Measurements from ENCODE around the gene ADGRG2. TPM values are rescaled to one million over a fixed set of nuclear protein-coding genes. Genes with fewer than 3 reads are reported as not detected.

Gene ADGRG2
- total RNA-seq, 1 experiment from 2014 or later = 8.2 TPM

DNA sequence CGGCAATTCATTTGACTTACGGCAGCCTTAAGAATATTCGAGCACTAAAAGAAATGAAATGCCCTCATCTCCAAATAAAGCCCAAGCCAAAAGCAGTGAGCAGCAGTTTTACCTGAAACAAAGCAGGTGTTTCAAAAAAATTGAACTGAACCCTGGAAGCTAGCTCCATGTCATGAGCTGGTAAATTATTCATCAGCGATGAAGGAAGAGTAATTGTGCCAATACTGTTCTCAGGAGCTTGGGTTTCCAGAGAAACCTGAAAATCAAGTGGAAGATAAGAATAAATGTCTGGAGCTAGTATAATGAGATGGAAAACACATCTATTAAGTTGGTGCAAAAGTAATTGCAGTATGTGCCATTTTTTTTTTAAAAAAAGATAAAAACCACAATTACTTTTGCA lies 114.4 kb downstream of the ADGRG2 start:
- no peak for DNase-seq (ENCODE audit: low spot score)
- Mint-ChIP-seq H3K36me3 (no peaks in the 10 kb centered on the region; the same call in 1 of the 2 replicates), H3K4me1 (no peaks in the 10 kb centered on the region), H3K27me3 (ENCODE audit: low read depth) (no peaks in the 10 kb centered on the region), H3K9me3 (no peaks in the 10 kb centered on the region), H3K27ac (no peak overlapping the region), H3K4me3 (no peak overlapping the region)
- CTCF ChIA-PET = interaction anchor here (1.1 to 1.4 kb wide), 2 partner anchors 9 to 76 kb away, joined by 4 to 6 read pairs; no protein-coding TSS in a partner anchor
- TF ChIP-seq, protein P1, sequence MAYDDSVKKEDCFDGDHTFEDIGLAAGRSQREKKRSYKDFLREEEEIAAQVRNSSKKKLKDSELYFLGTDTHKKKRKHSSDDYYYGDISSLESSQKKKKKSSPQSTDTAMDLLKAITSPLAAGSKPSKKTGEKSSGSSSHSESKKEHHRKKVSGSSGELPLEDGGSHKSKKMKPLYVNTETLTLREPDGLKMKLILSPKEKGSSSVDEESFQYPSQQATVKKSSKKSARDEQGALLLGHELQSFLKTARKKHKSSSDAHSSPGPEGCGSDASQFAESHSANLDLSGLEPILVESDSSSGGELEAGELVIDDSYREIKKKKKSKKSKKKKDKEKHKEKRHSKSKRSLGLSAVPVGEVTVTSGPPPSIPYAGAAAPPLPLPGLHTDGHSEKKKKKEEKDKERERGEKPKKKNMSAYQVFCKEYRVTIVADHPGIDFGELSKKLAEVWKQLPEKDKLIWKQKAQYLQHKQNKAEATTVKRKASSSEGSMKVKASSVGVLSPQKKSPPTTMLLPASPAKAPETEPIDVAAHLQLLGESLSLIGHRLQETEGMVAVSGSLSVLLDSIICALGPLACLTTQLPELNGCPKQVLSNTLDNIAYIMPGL (CRISPR knock-in tag; IDR thresholded peaks at IDR 0.05) = no peak
- TF ChIP-seq SP1 (CRISPR knock-in tag; conservative IDR thresholded peaks at IDR 0.05) (no peak), ZNF219 (CRISPR knock-in tag; IDR thresholded peaks at IDR 0.05; ENCODE audit: borderline replicate concordance) (no peak)
- ATAC-seq = no peak
- POLR2A ChIA-PET = no interaction called here

DNA sequence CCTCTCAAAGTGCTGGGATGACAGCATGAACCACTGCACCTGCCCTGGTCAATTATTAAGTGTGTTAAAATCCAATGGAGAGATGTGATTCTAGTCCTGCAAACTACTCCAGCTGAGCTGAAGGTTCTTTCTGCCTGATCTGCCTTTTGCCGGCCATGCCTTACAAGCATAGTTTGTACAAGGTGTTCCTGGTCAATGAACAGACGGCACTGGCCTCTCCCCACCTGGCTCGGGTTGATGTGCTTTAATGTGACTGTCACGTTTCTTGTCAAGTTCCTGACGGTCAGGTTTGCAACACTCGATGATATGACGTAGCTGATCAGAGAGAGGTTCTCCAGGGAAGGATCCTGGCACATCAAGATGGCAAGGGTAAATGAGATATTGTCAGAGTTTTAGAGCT lies 115.3 kb downstream of the ADGRG2 start:
- ATAC-seq (no peak), DNase-seq (ENCODE audit: low spot score) (no peak)
- no peaks in the 10 kb centered on the region for H3K4me1 Mint-ChIP-seq
- no peaks in the 10 kb centered on the region for H3K9me3 Mint-ChIP-seq
- no peak overlapping the region for H3K4me3 Mint-ChIP-seq
- no peak overlapping the region for H3K27ac Mint-ChIP-seq
- POLR2A ChIA-PET = no interaction called here
- CTCF ChIA-PET = interaction anchor here (0.7 to 1.4 kb wide), 4 partner anchors 10 to 382 kb away, joined by 4 to 6 read pairs (median 4); no protein-coding TSS in a partner anchor
- H3K27me3 Mint-ChIP-seq (ENCODE audit: low read depth) = no peaks in the 10 kb centered on the region
- H3K36me3 Mint-ChIP-seq = no peaks in the 10 kb centered on the region; the same call in 1 of the 2 replicates
- no peak for TF ChIP-seq ATF1 (CRISPR knock-in tag; IDR thresholded peaks at IDR 0.05)
- TF ChIP-seq NFYB (CRISPR knock-in tag; conservative IDR thresholded peaks at IDR 0.05; ENCODE audit: low read depth) = no peak
- no peak for TF ChIP-seq PRRX2 (CRISPR knock-in tag; IDR thresholded peaks at IDR 0.05)
- TF ChIP-seq, protein P2, sequence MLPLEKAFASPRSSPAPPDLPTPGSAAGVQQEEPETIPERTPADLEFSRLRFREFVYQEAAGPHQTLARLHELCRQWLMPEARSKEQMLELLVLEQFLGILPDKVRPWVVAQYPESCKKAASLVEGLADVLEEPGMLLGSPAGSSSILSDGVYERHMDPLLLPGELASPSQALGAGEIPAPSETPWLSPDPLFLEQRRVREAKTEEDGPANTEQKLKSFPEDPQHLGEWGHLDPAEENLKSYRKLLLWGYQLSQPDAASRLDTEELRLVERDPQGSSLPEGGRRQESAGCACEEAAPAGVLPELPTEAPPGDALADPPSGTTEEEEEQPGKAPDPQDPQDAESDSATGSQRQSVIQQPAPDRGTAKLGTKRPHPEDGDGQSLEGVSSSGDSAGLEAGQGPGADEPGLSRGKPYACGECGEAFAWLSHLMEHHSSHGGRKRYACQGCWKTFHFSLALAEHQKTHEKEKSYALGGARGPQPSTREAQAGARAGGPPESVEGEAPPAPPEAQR (CRISPR knock-in tag; IDR thresholded peaks at IDR 0.05) = no peak
- TF ChIP-seq CREM (CRISPR knock-in tag; IDR thresholded peaks at IDR 0.05) = no peak
- TF ChIP-seq, protein P1 (CRISPR knock-in tag; IDR thresholded peaks at IDR 0.05) = no peak
- TF ChIP-seq, protein P3, sequence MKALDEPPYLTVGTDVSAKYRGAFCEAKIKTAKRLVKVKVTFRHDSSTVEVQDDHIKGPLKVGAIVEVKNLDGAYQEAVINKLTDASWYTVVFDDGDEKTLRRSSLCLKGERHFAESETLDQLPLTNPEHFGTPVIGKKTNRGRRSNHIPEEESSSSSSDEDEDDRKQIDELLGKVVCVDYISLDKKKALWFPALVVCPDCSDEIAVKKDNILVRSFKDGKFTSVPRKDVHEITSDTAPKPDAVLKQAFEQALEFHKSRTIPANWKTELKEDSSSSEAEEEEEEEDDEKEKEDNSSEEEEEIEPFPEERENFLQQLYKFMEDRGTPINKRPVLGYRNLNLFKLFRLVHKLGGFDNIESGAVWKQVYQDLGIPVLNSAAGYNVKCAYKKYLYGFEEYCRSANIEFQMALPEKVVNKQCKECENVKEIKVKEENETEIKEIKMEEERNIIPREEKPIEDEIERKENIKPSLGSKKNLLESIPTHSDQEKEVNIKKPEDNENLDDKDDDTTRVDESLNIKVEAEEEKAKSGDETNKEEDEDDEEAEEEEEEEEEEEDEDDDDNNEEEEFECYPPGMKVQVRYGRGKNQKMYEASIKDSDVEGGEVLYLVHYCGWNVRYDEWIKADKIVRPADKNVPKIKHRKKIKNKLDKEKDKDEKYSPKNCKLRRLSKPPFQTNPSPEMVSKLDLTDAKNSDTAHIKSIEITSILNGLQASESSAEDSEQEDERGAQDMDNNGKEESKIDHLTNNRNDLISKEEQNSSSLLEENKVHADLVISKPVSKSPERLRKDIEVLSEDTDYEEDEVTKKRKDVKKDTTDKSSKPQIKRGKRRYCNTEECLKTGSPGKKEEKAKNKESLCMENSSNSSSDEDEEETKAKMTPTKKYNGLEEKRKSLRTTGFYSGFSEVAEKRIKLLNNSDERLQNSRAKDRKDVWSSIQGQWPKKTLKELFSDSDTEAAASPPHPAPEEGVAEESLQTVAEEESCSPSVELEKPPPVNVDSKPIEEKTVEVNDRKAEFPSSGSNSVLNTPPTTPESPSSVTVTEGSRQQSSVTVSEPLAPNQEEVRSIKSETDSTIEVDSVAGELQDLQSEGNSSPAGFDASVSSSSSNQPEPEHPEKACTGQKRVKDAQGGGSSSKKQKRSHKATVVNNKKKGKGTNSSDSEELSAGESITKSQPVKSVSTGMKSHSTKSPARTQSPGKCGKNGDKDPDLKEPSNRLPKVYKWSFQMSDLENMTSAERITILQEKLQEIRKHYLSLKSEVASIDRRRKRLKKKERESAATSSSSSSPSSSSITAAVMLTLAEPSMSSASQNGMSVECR (CRISPR knock-in tag; IDR thresholded peaks at IDR 0.05; ENCODE audit: borderline replicate concordance) = no peak
- no peak for TF ChIP-seq NR2C2 (CRISPR knock-in tag; IDR thresholded peaks at IDR 0.05)
- TF ChIP-seq ZNF263 (CRISPR knock-in tag; IDR thresholded peaks at IDR 0.05; ENCODE audit: low read depth) = no peak
- TF ChIP-seq, protein P4, sequence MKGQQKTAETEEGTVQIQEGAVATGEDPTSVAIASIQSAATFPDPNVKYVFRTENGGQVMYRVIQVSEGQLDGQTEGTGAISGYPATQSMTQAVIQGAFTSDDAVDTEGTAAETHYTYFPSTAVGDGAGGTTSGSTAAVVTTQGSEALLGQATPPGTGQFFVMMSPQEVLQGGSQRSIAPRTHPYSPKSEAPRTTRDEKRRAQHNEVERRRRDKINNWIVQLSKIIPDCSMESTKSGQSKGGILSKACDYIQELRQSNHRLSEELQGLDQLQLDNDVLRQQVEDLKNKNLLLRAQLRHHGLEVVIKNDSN (CRISPR knock-in tag; IDR thresholded peaks at IDR 0.05) = no peak
- no peak for TF ChIP-seq EMX1 (CRISPR knock-in tag; IDR thresholded peaks at IDR 0.05)
- TF ChIP-seq, protein P5, sequence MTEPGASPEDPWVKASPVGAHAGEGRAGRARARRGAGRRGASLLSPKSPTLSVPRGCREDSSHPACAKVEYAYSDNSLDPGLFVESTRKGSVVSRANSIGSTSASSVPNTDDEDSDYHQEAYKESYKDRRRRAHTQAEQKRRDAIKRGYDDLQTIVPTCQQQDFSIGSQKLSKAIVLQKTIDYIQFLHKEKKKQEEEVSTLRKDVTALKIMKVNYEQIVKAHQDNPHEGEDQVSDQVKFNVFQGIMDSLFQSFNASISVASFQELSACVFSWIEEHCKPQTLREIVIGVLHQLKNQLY (CRISPR knock-in tag; IDR thresholded peaks at IDR 0.05) = no peak
- TF ChIP-seq, protein P6, sequence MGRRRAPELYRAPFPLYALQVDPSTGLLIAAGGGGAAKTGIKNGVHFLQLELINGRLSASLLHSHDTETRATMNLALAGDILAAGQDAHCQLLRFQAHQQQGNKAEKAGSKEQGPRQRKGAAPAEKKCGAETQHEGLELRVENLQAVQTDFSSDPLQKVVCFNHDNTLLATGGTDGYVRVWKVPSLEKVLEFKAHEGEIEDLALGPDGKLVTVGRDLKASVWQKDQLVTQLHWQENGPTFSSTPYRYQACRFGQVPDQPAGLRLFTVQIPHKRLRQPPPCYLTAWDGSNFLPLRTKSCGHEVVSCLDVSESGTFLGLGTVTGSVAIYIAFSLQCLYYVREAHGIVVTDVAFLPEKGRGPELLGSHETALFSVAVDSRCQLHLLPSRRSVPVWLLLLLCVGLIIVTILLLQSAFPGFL (CRISPR knock-in tag; IDR thresholded peaks at IDR 0.05; ENCODE audit: borderline replicate concordance) = no peak
- no peak for TF ChIP-seq IRF2 (CRISPR knock-in tag; IDR thresholded peaks at IDR 0.05; ENCODE audit: borderline replicate concordance, low read depth)
- TF ChIP-seq ZNF138 (CRISPR knock-in tag; conservative IDR thresholded peaks at IDR 0.05) = no peak
- no peak for TF ChIP-seq ZNF671 (CRISPR knock-in tag; IDR thresholded peaks at IDR 0.05)
- TF ChIP-seq, protein P7, sequence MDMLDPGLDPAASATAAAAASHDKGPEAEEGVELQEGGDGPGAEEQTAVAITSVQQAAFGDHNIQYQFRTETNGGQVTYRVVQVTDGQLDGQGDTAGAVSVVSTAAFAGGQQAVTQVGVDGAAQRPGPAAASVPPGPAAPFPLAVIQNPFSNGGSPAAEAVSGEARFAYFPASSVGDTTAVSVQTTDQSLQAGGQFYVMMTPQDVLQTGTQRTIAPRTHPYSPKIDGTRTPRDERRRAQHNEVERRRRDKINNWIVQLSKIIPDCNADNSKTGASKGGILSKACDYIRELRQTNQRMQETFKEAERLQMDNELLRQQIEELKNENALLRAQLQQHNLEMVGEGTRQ (CRISPR knock-in tag; IDR thresholded peaks at IDR 0.05) = no peak

Data from WTC11 (cell line).